ENCODE data around the gene USP54.
A peak's percentile ranks its signal among the peaks of the same experiment; 100 is the strongest.

GRCh38 chr10:73576178-73576889 is 14.8 kb downstream of the USP54 start:
- no peak for TF ChIP-seq CTCF (IDR thresholded peaks at IDR 0.05)
- TF ChIP-seq POLR2A (IDR thresholded peaks at IDR 0.05) = peak; percentile 58 to 73

Data from uterus (tissue), 2 donors.